Measurements from ENCODE around the gene AACS.

- TF ChIP-seq CTCF (tag by site-specific recombination; IDR thresholded peaks at IDR 0.05) = peak; percentile 68
- TF ChIP-seq YY1 (tag by site-specific recombination; IDR thresholded peaks at IDR 0.05) = no peak
Observed at GRCh38 chr12:125185740-125186470, 120.7 kb downstream of the AACS start, which contains the start of gene TMEM132B.
